HepG2 (cell line): Measurements from ENCODE around the gene MOBP. TPM values are rescaled to one million over a fixed set of nuclear protein-coding genes. Genes with fewer than 3 reads are reported as not detected.
A peak's percentile ranks its signal among the peaks of the same experiment; 100 is the strongest.

Source experiments
- ATAC-seq: fragments of 200-7000 bp; cut with Tn5 transposase; 3 replicates; pipeline ENCODE4 v1.9.1; 2020; ENCODE audit warnings: mild to moderate bottlenecking, moderate library complexity
- BruUV-seq: library from RNA; stranded (reverse); fragments of 400-500 nt; replicated peaks from 2 replicates; lab custom pipeline; 2021; lab: Mats Ljungman, UMichigan
- CTCF ChIA-PET: fragments of 300-600 bp; formaldehyde crosslinking; extraction: SDS; loops from one replicate; lab custom pipeline; 2021; ENCODE audit warnings: low total read pairs, inconsistent platforms, low intra/inter-chr PET ratio; lab: Yijun Ruan, JAX
- POLR2A ChIA-PET: fragments of 350-600 bp; sonication (Branson Sonifier 250); formaldehyde crosslinking; loops from one replicate; lab custom pipeline; 2020; ENCODE audit warnings: antibody characterized with exemption, inconsistent platforms; lab: Yijun Ruan, JAX
- DNase-seq: peaks from one replicate; pipeline ENCODE4 v3.0.0-alpha.2; 2015; ENCODE audit warnings: low spot score
- FAIRE-seq: peaks from 3 replicates; lab custom pipeline; 2011; peaks lifted over from hg19 to GRCh38; lab: Jason Lieb, UNC
- H2AFZ ChIP-seq: one replicate; pipeline ENCODE4 v1.6.1; 2011; ENCODE audit warnings: low read length, inconsistent platforms
- H3K27ac ChIP-seq: fragments of 300-600 bp; 3 replicates; pipeline ENCODE4 v1.8.0; 2011; ENCODE audit warnings: mixed run types, mild to moderate bottlenecking, mixed read lengths, low read length, inconsistent platforms; ENCODE audit not compliant: insufficient read depth; ENCODE audit errors: extremely low read length
- H3K27me3 ChIP-seq, 2 experiments: fragments of 200-600 bp in 1 of 2; 2 replicates in 1 of 2; 3 replicates in 1 of 2; pipeline versions ENCODE4 v1.6.0 to v1.8.0; 2011; ENCODE audit warnings: low read length in 2 of 2, mild to moderate bottlenecking in 2 of 2, moderate library complexity in 2 of 2, inconsistent platforms in 1 of 2; ENCODE audit not compliant: insufficient read depth in 2 of 2, control insufficient read depth in 1 of 2
- H3K36me3 ChIP-seq, 2 experiments: fragments of 200-600 bp in 1 of 2; replicated peaks in 1 of 2; 2 replicates in 1 of 2; 3 replicates in 1 of 2; pipeline versions ENCODE4 v1.5.1 to v1.8.0; 2011; ENCODE audit warnings: low read length in 2 of 2, inconsistent platforms in 1 of 2; ENCODE audit not compliant: insufficient read depth in 2 of 2, control insufficient read depth in 1 of 2
- H3K4me1 ChIP-seq: 2 replicates; pipeline ENCODE4 v1.5.1; 2012; ENCODE audit warnings: low read length, inconsistent platforms; ENCODE audit not compliant: insufficient read depth
- H3K4me2 ChIP-seq: 2 replicates; pipeline ENCODE4 v1.6.0; 2011; ENCODE audit warnings: low read depth, low read length, inconsistent platforms
- H3K4me3 ChIP-seq, 3 experiments: fragments of 200-600 bp in 1 of 3; sonication (generic), shearing (Covaris generic) in 1 of 3; replicated peaks in 1 of 3; 2 replicates each; pipeline ENCODE4 v1.5.1; 2011 to 2016; ENCODE audit warnings: low read length in 3 of 3, inconsistent platforms in 2 of 3, low read depth in 2 of 3, mild to moderate bottlenecking in 2 of 3, control low read depth in 1 of 3, mixed read lengths in 1 of 3; ENCODE audit not compliant: insufficient read depth in 1 of 3
- H3K79me2 ChIP-seq: one replicate; pipeline ENCODE4 v1.6.1; 2011; ENCODE audit warnings: low read length, inconsistent platforms; ENCODE audit not compliant: insufficient read depth
- H3K9ac ChIP-seq: 2 replicates; pipeline ENCODE4 v1.6.0; 2011; ENCODE audit warnings: mild to moderate bottlenecking, low read depth, low read length, inconsistent platforms; ENCODE audit not compliant: insufficient read depth
- H3K9me3 ChIP-seq: 2 replicates; pipeline ENCODE4 v1.5.1; 2012; ENCODE audit warnings: mild to moderate bottlenecking, low read length
- H4K20me1 ChIP-seq: 2 replicates; pipeline ENCODE4 v1.6.0; 2011; ENCODE audit warnings: inconsistent platforms, mild to moderate bottlenecking, low read length, moderate library complexity; ENCODE audit not compliant: insufficient read depth
- IKZF5 ChIP-seq: IDR thresholded peaks from 2 replicates; pipeline ENCODE4 v1.6.1; 2018; ENCODE audit warnings: missing genetic modification reagents, mild to moderate bottlenecking, missing compliant biosample characterization
- ZBTB46 ChIP-seq: sonication (generic); formaldehyde crosslinking; IDR thresholded peaks from 2 replicates; pipeline ENCODE4 v1.4.0; 2020; ENCODE audit warnings: mild to moderate bottlenecking, missing genetic modification reagents, borderline replicate concordance
- ZNF17 ChIP-seq: sonication (generic); formaldehyde crosslinking; IDR thresholded peaks from 2 replicates; pipeline ENCODE4 v1.5.0; 2020; ENCODE audit warnings: mild to moderate bottlenecking, missing genetic modification reagents
- WGBS: methylation state at CpG from one replicate; pipeline ENCODE4 v1.1.6; 2017; ENCODE audit warnings: low lambda C conversion rate; 5-methylcytosine and 5-hydroxymethylcytosine counted together
- in situ Hi-C: cut with HindIII; loops from 2 replicates; pipeline ENCODE4 v1.10.0; 2017; ENCODE audit warnings: low pct_unique_long_range_greater_than_20kb; ENCODE audit not compliant: extremely low pct_ligation_motif_present
- intact Hi-C: fragments of 100-400 bp; cut with micrococcal nuclease; formaldehyde crosslinking; loops from one replicate; pipeline ENCODE4 v1.10.0; 2022; ENCODE audit not compliant: unreplicated experiment
- polyA plus RNA-seq, 8 experiments: library from polyadenylated mRNA; depleted of rRNA in 3 of 8; stranded (reverse) in 7 of 8; unstranded in 1 of 8; fragments of >200 nt; fragmentation: Illumina TruSeq in 4 of 8; extraction: Trizol in 4 of 8; gene quantifications; 2 replicates each; pipeline versions ENCODE4 v1.2.1 to v1.2.3, GENCODE V29; 2011 to 2016; ENCODE audit warnings: low read depth in 4 of 8, missing spikeins in 1 of 8, mixed read lengths in 1 of 8; ENCODE audit not compliant: insufficient read depth in 1 of 8
- total RNA-seq, 5 experiments: library from RNA; depleted of rRNA; stranded (reverse); fragments of >200 nt; fragmentation: Illumina TruSeq; extraction: Trizol; gene quantifications; 2 replicates each; pipeline ENCODE4 v1.2.3, GENCODE V29; 2016; ENCODE audit warnings: low read depth in 1 of 5
- TF ChIP-seq, protein P1 (sequence below): sonication (generic); formaldehyde crosslinking; IDR thresholded peaks from 2 replicates; pipeline ENCODE4 v1.4.0; 2020; ENCODE audit warnings: mild to moderate bottlenecking, missing genetic modification reagents, borderline replicate concordance

The MOBP gene
- total and polyA plus RNA-seq, 2 of the 13 experiments (the other 11 are each of a cell fraction or from before 2014, with no cell fraction given): not detected

- peaks cover 0 to 11% of the 10 kb centered on the region in 2 experiments; a peak in 2 of 5 replicates for H3K27me3 ChIP-seq
- no peaks in the 10 kb centered on the region for H3K4me1 ChIP-seq
- FAIRE-seq (no peak), ATAC-seq (no peak; the same call in 2 of the 3 replicates), DNase-seq (no peak)
- no peaks in the 10 kb centered on the region for H3K9me3 ChIP-seq
- H3K36me3 ChIP-seq: no peaks in the 10 kb centered on the region
- no peaks in the 10 kb centered on the region for H4K20me1 ChIP-seq
- TF ChIP-seq, protein P1, sequence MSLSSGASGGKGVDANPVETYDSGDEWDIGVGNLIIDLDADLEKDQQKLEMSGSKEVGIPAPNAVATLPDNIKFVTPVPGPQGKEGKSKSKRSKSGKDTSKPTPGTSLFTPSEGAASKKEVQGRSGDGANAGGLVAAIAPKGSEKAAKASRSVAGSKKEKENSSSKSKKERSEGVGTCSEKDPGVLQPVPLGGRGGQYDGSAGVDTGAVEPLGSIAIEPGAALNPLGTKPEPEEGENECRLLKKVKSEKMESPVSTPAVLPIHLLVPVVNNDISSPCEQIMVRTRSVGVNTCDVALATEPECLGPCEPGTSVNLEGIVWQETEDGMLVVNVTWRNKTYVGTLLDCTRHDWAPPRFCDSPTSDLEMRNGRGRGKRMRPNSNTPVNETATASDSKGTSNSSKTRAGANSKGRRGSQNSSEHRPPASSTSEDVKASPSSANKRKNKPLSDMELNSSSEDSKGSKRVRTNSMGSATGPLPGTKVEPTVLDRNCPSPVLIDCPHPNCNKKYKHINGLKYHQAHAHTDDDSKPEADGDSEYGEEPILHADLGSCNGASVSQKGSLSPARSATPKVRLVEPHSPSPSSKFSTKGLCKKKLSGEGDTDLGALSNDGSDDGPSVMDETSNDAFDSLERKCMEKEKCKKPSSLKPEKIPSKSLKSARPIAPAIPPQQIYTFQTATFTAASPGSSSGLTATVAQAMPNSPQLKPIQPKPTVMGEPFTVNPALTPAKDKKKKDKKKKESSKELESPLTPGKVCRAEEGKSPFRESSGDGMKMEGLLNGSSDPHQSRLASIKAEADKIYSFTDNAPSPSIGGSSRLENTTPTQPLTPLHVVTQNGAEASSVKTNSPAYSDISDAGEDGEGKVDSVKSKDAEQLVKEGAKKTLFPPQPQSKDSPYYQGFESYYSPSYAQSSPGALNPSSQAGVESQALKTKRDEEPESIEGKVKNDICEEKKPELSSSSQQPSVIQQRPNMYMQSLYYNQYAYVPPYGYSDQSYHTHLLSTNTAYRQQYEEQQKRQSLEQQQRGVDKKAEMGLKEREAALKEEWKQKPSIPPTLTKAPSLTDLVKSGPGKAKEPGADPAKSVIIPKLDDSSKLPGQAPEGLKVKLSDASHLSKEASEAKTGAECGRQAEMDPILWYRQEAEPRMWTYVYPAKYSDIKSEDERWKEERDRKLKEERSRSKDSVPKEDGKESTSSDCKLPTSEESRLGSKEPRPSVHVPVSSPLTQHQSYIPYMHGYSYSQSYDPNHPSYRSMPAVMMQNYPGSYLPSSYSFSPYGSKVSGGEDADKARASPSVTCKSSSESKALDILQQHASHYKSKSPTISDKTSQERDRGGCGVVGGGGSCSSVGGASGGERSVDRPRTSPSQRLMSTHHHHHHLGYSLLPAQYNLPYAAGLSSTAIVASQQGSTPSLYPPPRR (CRISPR knock-in tag): no peak
- TF ChIP-seq ZBTB46 (CRISPR knock-in tag): no peak
- no peak for TF ChIP-seq IKZF5 (CRISPR knock-in tag)
- TF ChIP-seq ZNF17 (CRISPR knock-in tag): no peak
- H3K9ac ChIP-seq: no peak overlapping the region
- POLR2A ChIA-PET: interaction anchor here (0.6 kb wide), 1 partner anchor 27 kb away, joined by 3 read pairs; no protein-coding TSS in a partner anchor
- CTCF ChIA-PET: no interaction called here
- no peak overlapping the region for H2AFZ ChIP-seq
- no TSS peak for BruUV-seq
- H3K27ac ChIP-seq: no peak overlapping the region
- no peak overlapping the region for H3K4me3 ChIP-seq
- in situ Hi-C loops (no loop called here), intact Hi-C loops (no loop called here)
- 0% methylated on average over 3 of the region's 3 CpGs for WGBS
- H3K4me2 ChIP-seq: peak overlapping the region; percentile 14
- H3K79me2 ChIP-seq: no peaks in the 10 kb centered on the region
These were observed 33.8 kb upstream of the MOBP start for GRCh38 chr3:39433642-39434041.
